ENCODE measurements around the gene CSTA. TPM values are rescaled to one million over a fixed set of nuclear protein-coding genes. Genes with fewer than 3 reads are reported as not detected.
A peak's percentile ranks its signal among the peaks of the same experiment; 100 is the strongest.

Gene CSTA
- total and polyA plus RNA-seq, 2 experiments from 2014 or later, result not detected

- H3K9me3 ChIP-seq (ENCODE audit: low read depth), result no peaks in the 10 kb centered on the region
- TF ChIP-seq CTCF (IDR thresholded peaks at IDR 0.05; ENCODE audit: low read depth, low read length), result no peak
Measured at GRCh38 chr3:122389197-122389596, 64.1 kb downstream of the CSTA start.

GRCh38 chr3:122389892-122390291 is 64.8 kb downstream of the CSTA start:
- no peak overlapping the region for H3K4me3 ChIP-seq
- TF ChIP-seq CTCF (IDR thresholded peaks at IDR 0.05; ENCODE audit: low read depth, low read length), result no peak
- DNase-seq (ENCODE audit: low read depth in 1 of 2, low spot score in 1 of 2), result no peak
- H3K27me3 ChIP-seq, result no peaks in the 10 kb centered on the region
- H3K4me1 ChIP-seq (ENCODE audit: low read depth), result peaks cover 11% of the 10 kb centered on the region
- H3K27ac ChIP-seq, result no peak overlapping the region
- H3K36me3 ChIP-seq, result peaks cover 5% of the 10 kb centered on the region
- H3K9me3 ChIP-seq (ENCODE audit: low read depth), result no peaks in the 10 kb centered on the region

More at GRCh38 chr3:122389197-122389596, 64.1 kb downstream of the CSTA start:
- DNase-seq (ENCODE audit: low read depth in 1 of 2, low spot score in 1 of 2), result no peak
- peaks cover 11% of the 10 kb centered on the region for H3K4me1 ChIP-seq (ENCODE audit: low read depth)
- no peak overlapping the region for H3K4me3 ChIP-seq
- no peaks in the 10 kb centered on the region for H3K27me3 ChIP-seq
- peaks cover 5% of the 10 kb centered on the region for H3K36me3 ChIP-seq
- no peak overlapping the region for H3K27ac ChIP-seq

- H3K9me3 ChIP-seq (ENCODE audit: low read depth), result no peaks in the 10 kb centered on the region
- no peaks in the 10 kb centered on the region for H3K27me3 ChIP-seq
- H3K36me3 ChIP-seq, result peaks cover 5% of the 10 kb centered on the region
- H3K27ac ChIP-seq, result no peak overlapping the region
- H3K4me3 ChIP-seq, result no peak overlapping the region
- DNase-seq (ENCODE audit: low read depth in 1 of 2, low spot score in 1 of 2), result peak in 1 of 2 donors; percentile 9
- no peak for TF ChIP-seq CTCF (IDR thresholded peaks at IDR 0.05; ENCODE audit: low read depth, low read length)
- H3K4me1 ChIP-seq (ENCODE audit: low read depth), result peaks cover 9% of the 10 kb centered on the region
Measured at GRCh38 chr3:122390665-122391064, 65.6 kb downstream of the CSTA start.

Other genes starting within 250 kb of the CSTA start
- 0.04 and 0.06 TPM in 2 replicates for gene CASR, start 141.6 kb upstream of the CSTA start, total RNA-seq
- gene CASR, start 141.6 kb upstream of the CSTA start, polyA plus RNA-seq, result not detected in 2 replicates
- gene MIX23, start 58.0 kb downstream of the CSTA start, total RNA-seq, result 54.8 and 60.7 TPM in 2 replicates
- 79.8 and 81.5 TPM in 2 replicates for gene MIX23, start 58.0 kb downstream of the CSTA start, polyA plus RNA-seq
- gene FAM162A, start 58.9 kb downstream of the CSTA start, total RNA-seq, result 182 and 209 TPM in 2 replicates
- 613 and 642 TPM in 2 replicates for gene FAM162A, start 58.9 kb downstream of the CSTA start, polyA plus RNA-seq
- 3.1 and 4.9 TPM in 2 replicates for gene WDR5B, start 90.8 kb downstream of the CSTA start, total RNA-seq
- 3.9 and 4.2 TPM in 2 replicates for gene WDR5B, start 90.8 kb downstream of the CSTA start, polyA plus RNA-seq
- gene KPNA1, start 189.7 kb downstream of the CSTA start, total RNA-seq, result 28.0 and 42.2 TPM in 2 replicates
- 33.3 and 45.4 TPM in 2 replicates for gene KPNA1, start 189.7 kb downstream of the CSTA start, polyA plus RNA-seq
- gene PARP9, start 239.1 kb downstream of the CSTA start, total RNA-seq, result 0.25 and 0.42 TPM in 2 replicates
- 0.56 and 0.60 TPM in 2 replicates for gene PARP9, start 239.1 kb downstream of the CSTA start, polyA plus RNA-seq
- gene DTX3L, start 239.1 kb downstream of the CSTA start, total RNA-seq, result 0.14 and 0.33 TPM in 2 replicates
- 0.04 and 0.22 TPM in 2 replicates for gene DTX3L, start 239.1 kb downstream of the CSTA start, polyA plus RNA-seq

Measured in cardiac muscle cell (in vitro differentiated cells and primary cell).